Breast epithelium (tissue), 4 donors: ENCODE results near the gene ACOXL. TPM values are rescaled to one million over a fixed set of nuclear protein-coding genes. Genes with fewer than 3 reads are reported as not detected.

Source experiments
- DNase-seq, 2 donors: peaks; one replicate each; pipeline ENCODE4 v3.0.0-alpha.2; 2019; ENCODE audit warnings: low spot score in 2 of 2
- H3K27ac ChIP-seq, 2 donors: fragments of 200-600 bp; sonication (generic) in 1 of 2; one replicate each; pipeline ENCODE4 v1.5.1; 2016 to 2019; ENCODE audit warnings: mild to moderate bottlenecking in 1 of 2
- H3K27me3 ChIP-seq, 2 donors: fragments of 200-600 bp; sonication (generic) in 1 of 2; one replicate each; pipeline versions ENCODE4 v1.5.1 to v1.6.0; 2017 to 2019; ENCODE audit warnings: control low read depth in 1 of 2, mild to moderate bottlenecking in 1 of 2
- H3K36me3 ChIP-seq: fragments of 200-600 bp; one replicate; pipeline ENCODE4 v1.5.1; 2019
- H3K4me1 ChIP-seq, 2 donors: fragments of 200-600 bp; sonication (generic); one replicate each; pipeline ENCODE4 v1.5.1; 2016 to 2019; ENCODE audit warnings: control low read depth in 1 of 2
- H3K4me3 ChIP-seq, 3 donors: fragments of 200-600 bp; sonication (generic); 1 replicate in 2 of 3; 2 replicates in 1 of 3; pipeline ENCODE4 v1.5.1; 2016 to 2019; ENCODE audit warnings: mild to moderate bottlenecking in 3 of 3, moderate library complexity in 2 of 3
- H3K9me3 ChIP-seq, 2 donors: fragments of 200-600 bp; sonication (generic) in 1 of 2; one replicate each; pipeline ENCODE4 v1.5.1; 2016 to 2019; ENCODE audit warnings: control low read depth in 1 of 2
- POLR2A ChIP-seq: fragments of 450-650 bp; IDR thresholded peaks from one replicate; pipeline ENCODE4 v1.6.1; 2016; ENCODE audit warnings: antibody characterized with exemption, mild to moderate bottlenecking, moderate library complexity
- POLR2AphosphoS5 ChIP-seq, 3 donors: sonication (generic); formaldehyde crosslinking; IDR thresholded peaks; one replicate each; pipeline ENCODE4 v1.6.1; 2017; ENCODE audit warnings: antibody characterized with exemption in 3 of 3
- intact Hi-C: fragments of 100-400 bp; cut with DNase I; formaldehyde crosslinking; loops from one replicate; pipeline ENCODE4 v1.15.1; 2023; ENCODE audit warnings: low total_unique reads
- total RNA-seq, 3 donors: library from RNA; depleted of rRNA; stranded (reverse); fragments of >200 nt; gene quantifications; one replicate each; pipeline ENCODE4 v1.1.0, GENCODE V29; 2016
- TF ChIP-seq, protein P1 (sequence below), 3 donors: fragments of 450-650 bp; IDR thresholded peaks; one replicate each; pipeline ENCODE4 v1.5.1; 2016 to 2017; ENCODE audit warnings: antibody characterized with exemption in 3 of 3, mild to moderate bottlenecking in 3 of 3, moderate library complexity in 3 of 3

ACOXL gene
- total RNA-seq, 3 donors from 2014 or later: not detected

DNA sequence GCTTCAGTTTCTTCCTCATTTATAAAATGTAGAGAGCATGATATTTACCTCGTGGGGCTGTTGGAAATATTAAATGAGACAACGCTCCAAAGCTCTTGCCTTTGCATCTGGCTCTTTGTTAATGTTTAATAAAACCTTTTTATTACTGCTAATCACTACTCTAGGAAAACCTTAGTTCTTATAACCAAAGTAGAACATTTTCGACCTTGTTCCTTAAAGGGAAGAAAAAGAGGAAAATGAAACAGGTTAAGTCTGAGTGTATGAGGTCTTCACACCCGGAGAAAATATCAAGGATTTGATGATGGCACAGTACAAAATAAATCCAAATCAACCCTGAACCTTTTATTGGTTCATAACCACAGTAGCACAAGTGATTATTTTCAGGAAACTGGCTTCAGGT is 301.8 kb downstream of the ACOXL start:
- Histone ChIP-seq H3K27me3 (no peaks in the 10 kb centered on the region), H3K27ac (no peak overlapping the region), H3K9me3 (no peaks in the 10 kb centered on the region), H3K36me3 (no peaks in the 10 kb centered on the region), H3K4me3 (no peak overlapping the region), H3K4me1 (no peaks in the 10 kb centered on the region)
- no peak for DNase-seq
- TF ChIP-seq, protein P1, sequence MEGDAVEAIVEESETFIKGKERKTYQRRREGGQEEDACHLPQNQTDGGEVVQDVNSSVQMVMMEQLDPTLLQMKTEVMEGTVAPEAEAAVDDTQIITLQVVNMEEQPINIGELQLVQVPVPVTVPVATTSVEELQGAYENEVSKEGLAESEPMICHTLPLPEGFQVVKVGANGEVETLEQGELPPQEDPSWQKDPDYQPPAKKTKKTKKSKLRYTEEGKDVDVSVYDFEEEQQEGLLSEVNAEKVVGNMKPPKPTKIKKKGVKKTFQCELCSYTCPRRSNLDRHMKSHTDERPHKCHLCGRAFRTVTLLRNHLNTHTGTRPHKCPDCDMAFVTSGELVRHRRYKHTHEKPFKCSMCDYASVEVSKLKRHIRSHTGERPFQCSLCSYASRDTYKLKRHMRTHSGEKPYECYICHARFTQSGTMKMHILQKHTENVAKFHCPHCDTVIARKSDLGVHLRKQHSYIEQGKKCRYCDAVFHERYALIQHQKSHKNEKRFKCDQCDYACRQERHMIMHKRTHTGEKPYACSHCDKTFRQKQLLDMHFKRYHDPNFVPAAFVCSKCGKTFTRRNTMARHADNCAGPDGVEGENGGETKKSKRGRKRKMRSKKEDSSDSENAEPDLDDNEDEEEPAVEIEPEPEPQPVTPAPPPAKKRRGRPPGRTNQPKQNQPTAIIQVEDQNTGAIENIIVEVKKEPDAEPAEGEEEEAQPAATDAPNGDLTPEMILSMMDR (IDR thresholded peaks at IDR 0.05): no peak
- TF ChIP-seq POLR2A (no peak), POLR2AphosphoS5 (IDR thresholded peaks at IDR 0.05) (no peak)
- intact Hi-C loops: no loop called here

DNA sequence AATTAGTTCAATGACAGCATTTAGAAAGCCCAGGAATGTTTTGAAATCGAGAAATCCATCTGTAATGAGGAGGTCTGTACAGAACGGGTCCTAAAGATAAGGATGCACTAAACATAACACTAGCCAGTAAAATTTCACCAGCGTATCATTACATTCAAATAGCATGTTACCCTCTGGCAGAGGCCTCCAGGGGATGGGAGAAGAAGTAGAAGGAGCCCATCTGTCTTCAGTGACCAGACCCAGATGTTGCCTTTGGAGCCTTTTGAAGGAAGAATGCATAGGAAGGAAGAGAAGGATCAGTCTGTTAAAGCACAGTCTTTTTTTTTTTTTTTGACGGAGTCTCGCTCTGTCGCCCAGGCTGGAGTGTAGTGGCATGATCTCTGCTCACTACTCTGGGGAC is 302.2 kb downstream of the ACOXL start:
- no peak for DNase-seq
- intact Hi-C loops: no loop called here

DNA sequence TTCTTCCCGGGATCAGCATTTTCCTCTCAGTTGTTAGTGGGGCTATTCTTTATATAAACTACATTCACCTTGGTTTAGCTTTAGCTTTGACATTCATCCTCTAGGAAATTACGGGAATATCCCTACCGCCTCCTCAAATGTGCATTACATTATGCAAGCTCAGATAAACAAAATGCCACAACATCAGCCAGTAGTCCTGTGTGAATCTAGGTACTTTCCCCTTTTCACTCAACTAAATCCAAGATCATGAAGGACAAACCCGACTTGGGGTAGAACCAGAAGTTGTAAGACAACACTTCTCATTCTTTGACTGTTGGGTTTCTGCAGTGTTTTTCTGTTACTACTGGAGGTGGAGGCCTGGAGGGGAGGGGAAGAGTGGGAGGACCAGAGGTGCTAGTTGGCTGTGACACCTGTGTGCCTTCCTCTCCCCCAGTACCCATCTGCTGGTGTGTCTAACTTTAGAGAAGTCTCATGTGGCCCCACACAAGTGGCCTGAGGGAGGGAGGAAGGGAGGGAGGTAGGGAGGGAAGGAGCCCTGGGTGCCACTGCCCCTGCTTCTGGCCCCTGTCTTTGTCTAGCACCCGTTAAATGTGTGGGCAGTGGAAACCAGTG is 303.6 kb downstream of the ACOXL start:
- H3K9me3 ChIP-seq: no peaks in the 10 kb centered on the region
- no peaks in the 10 kb centered on the region for H3K27me3 ChIP-seq
- H3K4me3 ChIP-seq: no peak overlapping the region
- H3K4me1 ChIP-seq: no peaks in the 10 kb centered on the region
- H3K27ac ChIP-seq: no peak overlapping the region
- TF ChIP-seq, protein P1 (IDR thresholded peaks at IDR 0.05): no peak
- no peak for TF ChIP-seq POLR2A
- no peak for TF ChIP-seq POLR2AphosphoS5 (IDR thresholded peaks at IDR 0.05)
- H3K36me3 ChIP-seq: no peaks in the 10 kb centered on the region
- no peak for DNase-seq
- intact Hi-C loops: no loop called here

More for the DNA sequence above, 302.2 kb downstream of the ACOXL start:
- no peaks in the 10 kb centered on the region for H3K4me1 ChIP-seq
- H3K36me3 ChIP-seq: no peaks in the 10 kb centered on the region
- H3K9me3 ChIP-seq: no peaks in the 10 kb centered on the region
- no peak overlapping the region for H3K27ac ChIP-seq
- TF ChIP-seq, protein P1 (IDR thresholded peaks at IDR 0.05): no peak
- TF ChIP-seq POLR2AphosphoS5 (IDR thresholded peaks at IDR 0.05): no peak
- no peak for TF ChIP-seq POLR2A
- H3K4me3 ChIP-seq: no peak overlapping the region
- no peaks in the 10 kb centered on the region for H3K27me3 ChIP-seq

DNA sequence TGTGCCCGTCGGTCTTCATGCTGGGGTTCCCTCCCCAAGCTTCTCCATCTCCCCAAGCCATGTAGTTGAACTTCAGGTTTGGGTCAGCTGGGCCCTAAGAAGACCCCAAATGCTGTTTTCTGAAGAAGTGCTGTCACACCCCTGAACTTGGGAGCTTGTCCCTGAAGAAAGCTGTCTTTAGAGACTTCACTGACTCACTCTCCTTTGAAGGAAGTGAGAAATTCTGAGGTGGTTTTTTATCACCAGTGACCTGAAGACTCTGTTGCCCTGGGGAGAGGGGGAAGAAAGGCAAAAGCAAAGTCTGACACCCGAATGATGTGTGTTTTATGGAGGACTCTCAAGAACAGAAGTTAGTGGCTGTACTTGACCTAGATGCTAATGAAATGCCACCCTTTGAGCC is 304.8 kb downstream of the ACOXL start:
- no peaks in the 10 kb centered on the region for H3K27me3 ChIP-seq

More for the DNA sequence above, 304.8 kb downstream of the ACOXL start:
- H3K36me3 ChIP-seq: no peaks in the 10 kb centered on the region
- TF ChIP-seq POLR2AphosphoS5 (IDR thresholded peaks at IDR 0.05): no peak
- no peak for TF ChIP-seq POLR2A
- TF ChIP-seq, protein P1 (IDR thresholded peaks at IDR 0.05): no peak
- no peaks in the 10 kb centered on the region for H3K4me1 ChIP-seq
- intact Hi-C loops: no loop called here
- H3K4me3 ChIP-seq: no peak overlapping the region
- H3K9me3 ChIP-seq: no peaks in the 10 kb centered on the region
- no peak overlapping the region for H3K27ac ChIP-seq
- no peak for DNase-seq
